Neural progenitor cell (in vitro differentiated cells): ENCODE measurements around the gene DNAI7. TPM values are rescaled to one million over a fixed set of nuclear protein-coding genes. Genes with fewer than 3 reads are reported as not detected.

Experiments used
- DNase-seq: peaks from one replicate; pipeline ENCODE4 v3.0.0-alpha.2; 2016; ENCODE audit warnings: low spot score
- H2AFZ ChIP-seq: fragments of 200-600 bp; sonication (generic); replicated peaks from 2 replicates; pipeline ENCODE4 v1.6.1; 2016; ENCODE audit warnings: antibody characterized with exemption
- H3F3A ChIP-seq: fragments of 200-600 bp; sonication (generic); 2 replicates; pipeline ENCODE4 v1.6.1; 2016; ENCODE audit warnings: antibody characterized with exemption, low read depth
- H3K27ac ChIP-seq: fragments of 200-600 bp; sonication (generic); 2 replicates; pipeline ENCODE4 v1.5.1; 2016; ENCODE audit warnings: mild to moderate bottlenecking
- H3K27me3 ChIP-seq: fragments of 200-600 bp; sonication (generic); 2 replicates; pipeline ENCODE4 v1.6.1; 2016; ENCODE audit warnings: mild to moderate bottlenecking, moderate library complexity
- H3K36me3 ChIP-seq: fragments of 200-600 bp; sonication (generic); 2 replicates; pipeline ENCODE4 v1.5.1; 2016
- H3K4me1 ChIP-seq: fragments of 200-600 bp; sonication (generic); 2 replicates; pipeline ENCODE4 v1.6.1; 2016; ENCODE audit warnings: mixed run types
- H3K4me2 ChIP-seq: fragments of 200-600 bp; sonication (generic); 2 replicates; pipeline ENCODE4 v1.6.1; 2016
- H3K4me3 ChIP-seq: fragments of 200-600 bp; sonication (generic); 2 replicates; pipeline ENCODE4 v1.5.1; 2016
- H3K79me2 ChIP-seq: fragments of 200-600 bp; sonication (generic); 2 replicates; pipeline ENCODE4 v1.6.1; 2016; ENCODE audit warnings: low read depth
- H3K9ac ChIP-seq: fragments of 200-600 bp; sonication (generic); 2 replicates; pipeline ENCODE4 v1.6.1; 2016
- H3K9me3 ChIP-seq: fragments of 200-600 bp; sonication (generic); 2 replicates; pipeline ENCODE4 v1.5.1; 2016; ENCODE audit warnings: low read depth
- H4K20me1 ChIP-seq: fragments of 200-600 bp; sonication (generic); 2 replicates; pipeline ENCODE4 v1.6.1; 2016; ENCODE audit warnings: low read depth
- H3K27ac Mint-ChIP-seq: 3 replicates; pipeline ENCODE4 v1.8.0; 2021; ENCODE audit warnings: mixed read lengths
- H3K27me3 Mint-ChIP-seq: 2 replicates; pipeline ENCODE4 v1.8.0; 2022; ENCODE audit warnings: low read depth, mild to moderate bottlenecking, inconsistent platforms, moderate library complexity, mixed read lengths; ENCODE audit not compliant: insufficient read depth
- H3K36me3 Mint-ChIP-seq: 3 replicates; pipeline ENCODE4 v1.8.0; 2021; ENCODE audit warnings: mixed read lengths
- H3K4me1 Mint-ChIP-seq: 3 replicates; pipeline ENCODE4 v1.8.0; 2021; ENCODE audit warnings: mixed read lengths
- H3K4me3 Mint-ChIP-seq: 3 replicates; pipeline ENCODE4 v1.8.0; 2021; ENCODE audit warnings: mild to moderate bottlenecking, moderate library complexity, mixed read lengths
- H3K9me3 Mint-ChIP-seq: 3 replicates; pipeline ENCODE4 v1.8.0; 2020; ENCODE audit warnings: mixed read lengths
- CTCF ChIP-seq: fragments of 200-600 bp; sonication (generic); IDR thresholded peaks from 2 replicates; pipeline ENCODE4 v1.5.1; 2017; ENCODE audit warnings: antibody characterized with exemption, mild to moderate bottlenecking
- EZH2 ChIP-seq: fragments of 200-600 bp; sonication (generic); IDR thresholded peaks from 2 replicates; pipeline ENCODE4 v1.6.1; 2017; ENCODE audit warnings: antibody characterized with exemption, mild to moderate bottlenecking, moderate library complexity
- EZH2phosphoT487 ChIP-seq: fragments of 200-600 bp; sonication (generic); IDR thresholded peaks from 2 replicates; pipeline ENCODE4 v1.6.1; 2017; ENCODE audit warnings: antibody characterized with exemption
- total RNA-seq: library from RNA; depleted of rRNA; stranded (reverse); fragments of >200 nt; gene quantifications from 2 replicates; pipeline ENCODE4 v1.2.3, GENCODE V29; 2015; ENCODE audit warnings: low replicate concordance

Gene DNAI7
- total RNA-seq, 1 donor from 2014 or later = 1.1 TPM

DNA sequence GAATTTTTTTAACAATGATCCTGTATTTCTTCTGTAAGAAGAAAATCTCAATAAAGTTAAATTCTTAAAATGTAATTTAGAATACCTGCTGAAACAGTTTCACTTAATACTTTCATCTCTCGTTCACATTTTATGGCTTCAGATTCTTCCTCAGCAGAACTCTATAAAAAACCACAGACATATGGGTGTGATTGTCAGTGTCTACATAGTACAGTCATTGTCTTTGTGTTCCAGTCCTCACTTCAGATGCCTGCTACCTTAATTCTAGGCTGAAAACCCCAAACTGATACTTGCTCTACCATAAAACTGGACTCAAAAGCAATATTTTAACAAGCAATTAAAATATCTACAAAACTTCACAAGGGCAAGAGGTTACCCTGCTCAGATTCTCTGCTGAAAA, 71.8 kb downstream of the DNAI7 start:
- H3K9ac ChIP-seq = no peak overlapping the region
- TF ChIP-seq EZH2phosphoT487 = no peak
- no peak for TF ChIP-seq EZH2
- no peak for TF ChIP-seq CTCF
- no peaks in the 10 kb centered on the region for H3K36me3 ChIP-seq
- H3K4me3 ChIP-seq = no peak overlapping the region
- H3K27ac ChIP-seq = no peak overlapping the region
- H3K4me1 ChIP-seq = no peaks in the 10 kb centered on the region
- H3K4me2 ChIP-seq = no peak overlapping the region
- no peaks in the 10 kb centered on the region for H3K4me1 Mint-ChIP-seq
- H3K79me2 ChIP-seq = no peaks in the 10 kb centered on the region
- no peak overlapping the region for H2AFZ ChIP-seq
- no peaks in the 10 kb centered on the region for H4K20me1 ChIP-seq
- no peak overlapping the region for H3K4me3 Mint-ChIP-seq
- H3K27ac Mint-ChIP-seq = no peak overlapping the region
- H3K9me3 ChIP-seq = no peaks in the 10 kb centered on the region
- no peaks in the 10 kb centered on the region for H3K9me3 Mint-ChIP-seq
- H3K27me3 ChIP-seq = no peaks in the 10 kb centered on the region
- H3K27me3 Mint-ChIP-seq = no peaks in the 10 kb centered on the region
- H3K36me3 Mint-ChIP-seq = no peaks in the 10 kb centered on the region
- no peak for DNase-seq
- H3F3A ChIP-seq = no peaks in the 10 kb centered on the region

- Histone ChIP-seq H2AFZ (no peak overlapping the region), H3K79me2 (no peaks in the 10 kb centered on the region)
- TF ChIP-seq EZH2 = no peak
- no peak for TF ChIP-seq EZH2phosphoT487
- no peak for TF ChIP-seq CTCF
Observed at GRCh38 chr12:25121916-25122315, 73.0 kb downstream of the DNAI7 start.

DNA sequence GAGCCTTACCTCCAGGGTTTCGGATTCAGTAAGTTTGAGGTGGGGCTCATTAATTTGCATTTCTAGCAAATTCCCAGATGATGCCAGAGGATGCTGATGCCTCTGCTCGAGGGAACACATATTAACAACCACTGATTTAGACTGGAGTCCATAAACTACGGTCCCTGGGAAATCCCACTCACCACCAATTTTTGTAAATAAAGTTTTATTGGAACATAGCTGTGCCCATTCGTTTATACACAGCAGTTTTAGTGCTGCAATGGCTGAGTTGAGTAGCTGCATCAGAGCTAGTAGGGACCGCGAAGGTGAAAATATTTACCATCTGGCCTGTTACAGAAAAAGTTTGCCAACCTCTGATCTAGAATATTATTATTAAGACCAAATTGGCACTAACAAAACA, 73.8 kb downstream of the DNAI7 start:
- Mint-ChIP-seq H3K4me3 (no peak overlapping the region), H3K27ac (no peak overlapping the region), H3K27me3 (no peaks in the 10 kb centered on the region), H3K4me1 (no peaks in the 10 kb centered on the region), H3K36me3 (no peaks in the 10 kb centered on the region), H3K9me3 (no peaks in the 10 kb centered on the region)
- no peak overlapping the region for H3K9ac ChIP-seq
- H3K79me2 ChIP-seq = no peaks in the 10 kb centered on the region
- H3F3A ChIP-seq = no peaks in the 10 kb centered on the region
- no peaks in the 10 kb centered on the region for H3K36me3 ChIP-seq
- H4K20me1 ChIP-seq = no peaks in the 10 kb centered on the region
- no peak overlapping the region for H3K27ac ChIP-seq
- H3K4me1 ChIP-seq = no peaks in the 10 kb centered on the region
- no peaks in the 10 kb centered on the region for H3K27me3 ChIP-seq
- no peak overlapping the region for H3K4me2 ChIP-seq
- no peak for TF ChIP-seq EZH2
- TF ChIP-seq EZH2phosphoT487 = no peak
- TF ChIP-seq CTCF = no peak
- H2AFZ ChIP-seq = no peak overlapping the region
- no peaks in the 10 kb centered on the region for H3K9me3 ChIP-seq
- no peak for DNase-seq
- H3K4me3 ChIP-seq = no peak overlapping the region

More at GRCh38 chr12:25121916-25122315, 73.0 kb downstream of the DNAI7 start:
- no peaks in the 10 kb centered on the region for H3F3A ChIP-seq
- no peak overlapping the region for H3K9ac ChIP-seq
- no peaks in the 10 kb centered on the region for H3K4me1 ChIP-seq
- no peaks in the 10 kb centered on the region for H3K4me1 Mint-ChIP-seq
- H3K27ac ChIP-seq = no peak overlapping the region
- no peaks in the 10 kb centered on the region for H3K36me3 ChIP-seq
- H3K4me2 ChIP-seq = no peak overlapping the region
- no peaks in the 10 kb centered on the region for H4K20me1 ChIP-seq
- DNase-seq = no peak
- no peaks in the 10 kb centered on the region for H3K9me3 Mint-ChIP-seq
- no peaks in the 10 kb centered on the region for H3K9me3 ChIP-seq
- H3K4me3 Mint-ChIP-seq = no peak overlapping the region
- no peak overlapping the region for H3K27ac Mint-ChIP-seq
- H3K4me3 ChIP-seq = no peak overlapping the region
- H3K27me3 Mint-ChIP-seq = no peaks in the 10 kb centered on the region
- H3K36me3 Mint-ChIP-seq = no peaks in the 10 kb centered on the region
- no peaks in the 10 kb centered on the region for H3K27me3 ChIP-seq
